HuH-7.5 (cell line): ENCODE results near the gene KCNMB1.

ENCODE experiments used
- DNase-seq: peaks from one replicate; pipeline ENCODE4 v3.0.0; 2011; ENCODE audit warnings: low spot score

The KCNMB1 gene

DNA sequence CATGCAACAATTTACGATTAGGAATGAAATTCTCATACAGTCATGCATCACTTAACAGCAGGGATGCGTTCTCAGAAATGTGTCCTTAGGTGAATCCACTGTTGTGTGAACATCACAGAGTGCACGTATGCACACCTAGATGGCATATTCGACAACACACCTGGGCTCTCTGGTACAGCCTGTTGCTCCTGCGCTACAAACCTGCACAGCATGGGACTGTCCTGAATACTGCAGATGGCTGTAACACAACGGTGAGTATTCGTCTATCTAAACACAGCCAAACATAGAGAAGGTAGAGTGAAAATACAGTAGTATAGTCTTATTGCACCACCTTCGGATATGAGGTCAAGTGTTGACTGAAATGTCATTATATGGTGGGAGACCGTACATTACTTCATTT lies 47.6 kb downstream of the KCNMB1 start:
- DNase-seq = no peak

GRCh38 chr5:170339780-170340167 lies 49.4 kb downstream of the KCNMB1 start:
- no peak for DNase-seq

DNA sequence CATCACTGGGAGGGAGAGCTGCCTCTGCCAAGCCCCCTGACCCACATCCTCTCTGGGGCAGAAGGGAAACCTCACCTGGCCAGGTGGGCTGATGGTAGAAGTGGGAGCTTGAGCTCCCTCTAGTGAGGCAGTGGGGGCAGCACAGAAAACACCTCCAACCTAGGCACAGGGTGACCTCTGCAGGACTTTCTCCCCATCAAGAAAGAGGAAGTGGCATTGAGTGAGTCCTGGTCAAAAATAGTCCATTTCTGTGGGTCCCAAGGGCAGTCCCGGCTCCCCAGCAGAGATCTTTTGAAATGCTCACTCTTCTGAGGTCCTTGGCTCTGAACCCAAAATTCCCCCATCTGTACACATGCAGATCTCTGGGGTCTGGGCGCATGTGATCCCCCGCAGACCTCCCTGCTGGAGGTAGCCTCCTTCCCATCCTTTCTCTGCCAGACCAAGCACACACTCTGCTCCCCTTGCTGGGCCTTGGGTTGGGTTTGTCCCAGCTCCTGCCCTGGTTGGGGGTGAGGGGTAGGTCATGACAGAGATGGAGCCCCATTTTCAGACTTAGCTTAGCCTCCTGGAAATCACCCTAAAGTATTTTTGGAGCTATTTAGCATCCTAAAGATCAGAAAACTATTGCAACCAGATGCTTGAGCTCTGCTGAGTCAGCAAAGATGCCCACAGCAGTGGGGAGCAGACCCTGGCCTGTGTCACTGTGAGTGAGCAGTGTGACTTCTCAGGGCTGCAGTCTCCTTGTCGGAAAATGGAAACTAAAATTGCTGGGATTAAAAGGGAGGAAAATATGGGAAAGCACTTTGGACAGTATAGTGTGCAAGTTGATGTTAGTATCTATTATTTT lies 50.0 kb downstream of the KCNMB1 start:
- DNase-seq = no peak

DNA sequence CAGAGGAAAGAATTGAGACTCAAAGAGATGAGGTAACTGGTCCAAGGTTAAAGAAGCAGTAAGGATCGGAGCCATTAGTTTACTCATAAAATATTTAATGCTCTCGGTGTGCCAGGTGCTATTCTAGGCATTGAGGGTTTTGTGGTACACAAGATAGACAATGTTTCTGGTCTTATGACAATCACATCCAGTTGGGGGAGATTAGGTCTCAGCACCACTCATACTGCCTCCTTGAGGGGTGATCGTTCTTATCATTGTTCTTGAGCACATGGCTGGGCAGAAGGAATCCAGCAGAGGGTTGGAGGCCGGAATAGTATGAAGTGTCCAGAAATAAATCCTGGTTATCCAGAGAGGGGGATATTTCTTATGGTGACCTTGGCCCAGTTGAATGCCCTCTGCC lies 50.9 kb downstream of the KCNMB1 start:
- DNase-seq = no peak

- DNase-seq = no peak
Observed at GRCh38 chr5:170337045-170337733, 52.0 kb downstream of the KCNMB1 start.

GRCh38 chr5:170336065-170336464 lies 53.1 kb downstream of the KCNMB1 start:
- no peak for DNase-seq

DNA sequence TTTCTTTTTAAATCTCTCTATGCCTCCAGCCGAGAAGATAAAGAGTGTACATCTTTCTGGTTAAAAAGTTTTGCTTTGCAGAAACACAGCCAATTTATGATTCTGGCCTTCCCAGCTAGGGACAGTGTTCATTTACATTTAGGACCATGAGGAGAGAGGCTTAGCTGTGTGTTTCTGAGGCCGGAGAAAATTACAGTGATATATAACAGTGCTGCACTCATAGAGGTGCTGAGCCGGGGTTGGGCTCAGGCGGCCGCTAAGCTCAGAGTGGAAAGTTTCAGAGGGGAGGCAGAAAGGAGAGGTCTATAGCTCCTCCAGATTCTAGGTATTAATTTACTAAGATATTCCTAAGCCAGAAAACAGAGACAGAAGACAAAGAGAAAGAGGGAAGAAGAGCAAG lies 54.5 kb downstream of the KCNMB1 start:
- DNase-seq = no peak

DNA sequence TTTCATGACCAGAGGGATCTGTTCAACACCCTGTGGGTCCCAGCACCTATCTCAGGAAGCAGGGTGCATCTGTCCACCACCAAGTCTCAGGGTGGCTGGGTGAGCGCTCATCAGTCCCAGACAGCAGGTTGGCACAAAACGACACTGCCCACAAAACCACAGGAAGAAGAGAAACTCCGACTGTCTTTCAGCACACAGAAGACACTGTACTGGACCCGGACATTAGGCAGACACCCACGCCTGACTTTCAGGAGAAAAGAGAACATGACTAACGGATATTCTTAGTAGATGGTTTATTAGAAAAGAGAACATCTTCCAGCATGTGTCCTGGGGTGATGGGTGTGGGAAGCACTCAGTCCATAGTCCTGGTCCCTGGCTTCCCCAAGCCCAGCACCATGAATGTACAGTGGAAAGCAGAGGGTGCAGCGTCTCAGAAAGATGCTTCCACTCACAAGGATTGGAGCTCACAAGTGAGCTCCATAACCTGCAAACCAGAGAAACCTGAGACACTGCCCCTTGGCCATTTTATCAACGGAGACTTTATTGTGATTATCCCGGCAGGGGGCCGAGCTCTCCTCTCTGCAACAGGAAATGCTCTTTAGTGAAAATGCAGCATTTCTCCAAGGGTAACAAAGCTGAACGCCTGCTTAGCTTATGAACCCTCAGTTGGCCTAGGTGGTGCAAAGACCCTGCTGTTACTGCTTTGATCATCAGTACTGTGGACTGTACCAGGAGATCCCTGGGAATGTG lies 55.8 kb downstream of the KCNMB1 start:
- no peak for DNase-seq

DNA sequence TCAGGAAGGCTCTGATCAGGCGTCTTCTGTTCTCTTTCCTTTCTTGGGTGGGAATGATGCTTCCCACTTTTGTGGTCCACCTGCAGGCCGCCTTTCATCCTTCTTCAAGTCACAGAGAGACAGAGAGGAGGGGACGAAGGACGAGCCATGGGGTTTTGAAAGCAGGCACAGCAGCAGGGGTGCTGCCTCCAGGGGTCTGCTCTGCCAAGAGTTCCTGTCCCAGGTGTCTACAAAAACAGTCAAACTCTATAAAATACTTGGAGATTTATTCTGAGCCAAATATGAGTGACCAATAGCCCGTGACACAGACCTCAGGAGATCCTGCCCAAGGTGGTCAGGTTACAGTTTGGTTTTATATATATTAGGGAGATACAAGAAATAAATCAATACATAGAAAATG lies 57.1 kb downstream of the KCNMB1 start:
- DNase-seq = no peak

- DNase-seq = no peak
Observed at GRCh38 chr5:170330568-170331054, 58.6 kb downstream of the KCNMB1 start.

GRCh38 chr5:170329524-170329923 lies 59.6 kb downstream of the KCNMB1 start:
- no peak for DNase-seq

GRCh38 chr5:170327829-170328228 lies 61.3 kb downstream of the KCNMB1 start:
- no peak for DNase-seq

DNA sequence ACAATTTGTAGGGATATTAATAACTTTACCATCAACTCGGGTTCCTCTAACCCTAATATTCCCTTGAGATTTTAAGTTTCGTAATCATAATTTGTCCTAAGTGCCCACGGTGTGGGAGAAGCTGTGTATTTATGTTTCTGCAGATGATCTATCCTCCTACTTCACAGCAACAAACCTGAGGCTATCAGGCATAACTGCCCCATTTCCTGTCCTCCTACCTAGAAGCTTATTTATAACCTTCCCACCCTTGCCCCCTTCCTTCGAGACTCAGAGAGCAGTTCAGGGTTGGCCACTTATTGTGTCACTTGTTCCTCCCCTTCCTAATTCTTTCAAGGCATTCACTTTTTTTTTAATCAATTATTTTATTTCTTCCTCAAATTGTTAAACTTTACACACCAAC lies 62.0 kb downstream of the KCNMB1 start:
- no peak for DNase-seq
